WTC11 (cell line): ENCODE measurements around the gene RABIF. TPM values are rescaled to one million over a fixed set of nuclear protein-coding genes. Genes with fewer than 3 reads are reported as not detected.
A peak's percentile ranks its signal among the peaks of the same experiment; 100 is the strongest.

Experiments used
- ATAC-seq: fragments of 200-7000 bp; cut with Tn5 transposase; 2 replicates; pipeline ENCODE4 v1.10.0; 2021; ENCODE audit warnings: mild to moderate bottlenecking, moderate library complexity
- CTCF ChIA-PET: fragments of 300-600 bp; sonication (Branson Sonifier 250); formaldehyde crosslinking; loops from one replicate; lab custom pipeline; 2021; ENCODE audit warnings: antibody characterized with exemption; lab: Charles Lee
- POLR2A ChIA-PET: fragments of 350-600 bp; sonication (Branson Sonifier 250); formaldehyde crosslinking; loops from one replicate; lab custom pipeline; 2021; ENCODE audit warnings: antibody characterized with exemption; lab: Charles Lee
- DNase-seq: peaks from one replicate; pipeline ENCODE4 v3.0.0; 2021; ENCODE audit warnings: low spot score
- H3K27ac Mint-ChIP-seq: 2 replicates; pipeline ENCODE4 v1.8.0; 2021; ENCODE audit warnings: mixed read lengths
- H3K27me3 Mint-ChIP-seq: 2 replicates; pipeline ENCODE4 v1.8.0; 2021; ENCODE audit warnings: low read depth, mild to moderate bottlenecking, moderate library complexity, mixed read lengths
- H3K36me3 Mint-ChIP-seq: 2 replicates; pipeline ENCODE4 v1.8.0; 2021; ENCODE audit warnings: mixed read lengths
- H3K4me1 Mint-ChIP-seq: 2 replicates; pipeline ENCODE4 v1.8.0; 2022; ENCODE audit warnings: mixed read lengths
- H3K4me3 Mint-ChIP-seq: 2 replicates; pipeline ENCODE4 v1.8.0; 2021; ENCODE audit warnings: mild to moderate bottlenecking, moderate library complexity, mixed read lengths
- H3K9me3 Mint-ChIP-seq: 2 replicates; pipeline ENCODE4 v1.8.0; 2021; ENCODE audit warnings: mixed read lengths
- ATF2 ChIP-seq: sonication (generic); formaldehyde crosslinking; IDR thresholded peaks from 2 replicates; pipeline ENCODE4 v1.8.1; 2022; ENCODE audit warnings: low read depth, missing genetic modification reagents, borderline replicate concordance
- ATF6 ChIP-seq: sonication (generic); formaldehyde crosslinking; IDR thresholded peaks from 2 replicates; pipeline ENCODE4 v1.8.1; 2023; ENCODE audit warnings: mild to moderate bottlenecking, missing genetic modification reagents
- FOXK1 ChIP-seq: sonication (generic); formaldehyde crosslinking; IDR thresholded peaks from 2 replicates; pipeline ENCODE4 v1.8.0; 2022; ENCODE audit warnings: mild to moderate bottlenecking, moderate library complexity, missing genetic modification reagents
- IRF1 ChIP-seq: sonication (generic); formaldehyde crosslinking; IDR thresholded peaks from 2 replicates; pipeline ENCODE4 v1.8.0; 2023; ENCODE audit warnings: missing genetic modification reagents
- JAZF1 ChIP-seq: fragments of 250-450 bp; sonication (Bioruptor Pico); IDR thresholded peaks from 2 replicates; pipeline ENCODE4 v1.9.0; 2021; ENCODE audit warnings: moderate library complexity, mild to moderate bottlenecking, inconsistent platforms
- NR2C2 ChIP-seq: sonication (generic); formaldehyde crosslinking; IDR thresholded peaks from 2 replicates; pipeline ENCODE4 v1.8.0; 2022; ENCODE audit warnings: mild to moderate bottlenecking, missing genetic modification reagents
- OVOL2 ChIP-seq: fragments of 250-450 bp; sonication (Bioruptor Pico); IDR thresholded peaks from 2 replicates; pipeline ENCODE4 v1.9.0; 2021; ENCODE audit warnings: mild to moderate bottlenecking, borderline replicate concordance
- PRDM15 ChIP-seq: sonication (generic); formaldehyde crosslinking; IDR thresholded peaks from 2 replicates; pipeline ENCODE4 v1.8.0; 2022; ENCODE audit warnings: missing genetic modification reagents
- PREB ChIP-seq: sonication (generic); formaldehyde crosslinking; IDR thresholded peaks from 2 replicates; pipeline ENCODE4 v1.8.1; 2022; ENCODE audit warnings: mild to moderate bottlenecking, missing genetic modification reagents, moderate library complexity, borderline replicate concordance
- PRRX2 ChIP-seq: fragments of 250-450 bp; sonication (Bioruptor Pico); IDR thresholded peaks from 2 replicates; pipeline ENCODE4 v1.8.0; 2021; ENCODE audit warnings: mild to moderate bottlenecking
- ZNF121 ChIP-seq: sonication (generic); formaldehyde crosslinking; IDR thresholded peaks from 2 replicates; pipeline ENCODE4 v1.8.0; 2023; ENCODE audit warnings: missing genetic modification reagents
- ZNF263 ChIP-seq: sonication (generic); formaldehyde crosslinking; IDR thresholded peaks from 2 replicates; pipeline ENCODE4 v1.8.1; 2022; ENCODE audit warnings: low read depth, mild to moderate bottlenecking, moderate library complexity, missing genetic modification reagents
- ZNF532 ChIP-seq: fragments of 250-450 bp; sonication (Bioruptor Pico); IDR thresholded peaks from 2 replicates; pipeline ENCODE4 v1.9.0; 2021; ENCODE audit warnings: mild to moderate bottlenecking, borderline replicate concordance
- ZSCAN18 ChIP-seq: fragments of 250-450 bp; sonication (Bioruptor Pico); IDR thresholded peaks from 2 replicates; pipeline ENCODE4 v2.1.2; 2022; ENCODE audit warnings: mild to moderate bottlenecking, moderate library complexity
- total RNA-seq: library from RNA; stranded (reverse); gene quantifications from 3 replicates; pipeline ENCODE4 v1.2.3, GENCODE V29; 2021

RABIF gene
- total RNA-seq, 1 experiment from 2014 or later: 6.6 TPM

- Mint-ChIP-seq H3K4me1 (peaks cover 31% of the 10 kb centered on the region), H3K27me3 (no peaks in the 10 kb centered on the region), H3K4me3 (peak overlapping the region; percentile 94), H3K9me3 (no peaks in the 10 kb centered on the region), H3K36me3 (peaks cover 12% of the 10 kb centered on the region), H3K27ac (peak overlapping the region; percentile 98)
- ChIA-PET POLR2A (interaction anchor here (0.9 to 1.8 kb wide), 4 partner anchors 28 to 119 kb away, joined by 3 to 6 read pairs (median 4); partner anchors contain the start of genes KDM5B, PCAT6 and TMEM183A), CTCF (interaction anchor here (0.6 to 1.5 kb wide), 4 partner anchors 138 to 238 kb away, joined by 3 to 6 read pairs (median 4); partner anchors contain the start of gene PPFIA4)
- ATAC-seq (no peak), DNase-seq (no peak)
- TF ChIP-seq ATF6: no peak
- TF ChIP-seq PRDM15 (CRISPR knock-in tag): no peak
- TF ChIP-seq ATF2 (CRISPR knock-in tag): no peak
- no peak for TF ChIP-seq OVOL2
- TF ChIP-seq PRRX2: no peak
- TF ChIP-seq ZNF532: no peak
- TF ChIP-seq JAZF1 (CRISPR knock-in tag): no peak
- TF ChIP-seq FOXK1 (CRISPR knock-in tag): no peak
- no peak for TF ChIP-seq PREB
- TF ChIP-seq IRF1 (CRISPR knock-in tag): no peak
These were observed 773 bp downstream of the RABIF start for GRCh38 chr1:202888221-202888530.

GRCh38 chr1:202880961-202881460 is 7.9 kb downstream of the RABIF start:
- ChIA-PET CTCF (no interaction called here), POLR2A (interaction anchor here (0.6 kb wide), 1 partner anchor 65 kb away, joined by 3 read pairs; no protein-coding TSS in a partner anchor)
- TF ChIP-seq ZSCAN18: no peak
- TF ChIP-seq ZNF121 (CRISPR knock-in tag): no peak
- no peak for TF ChIP-seq NR2C2
- TF ChIP-seq ZNF263 (CRISPR knock-in tag): no peak
- Mint-ChIP-seq H3K27ac (no peak overlapping the region), H3K4me3 (no peak overlapping the region), H3K4me1 (peaks cover 7% of the 10 kb centered on the region), H3K27me3 (no peaks in the 10 kb centered on the region), H3K36me3 (peaks cover 3% of the 10 kb centered on the region), H3K9me3 (no peaks in the 10 kb centered on the region)
- no peak for DNase-seq
- ATAC-seq: no peak
